Activated CD8-positive, alpha-beta T cell treated with anti-CD3 and anti-CD28 coated beads for 36 hours (primary cell): ENCODE measurements around the gene TRAK1. TPM values are rescaled to one million over a fixed set of nuclear protein-coding genes. Genes with fewer than 3 reads are reported as not detected.

Experiments
- ATAC-seq: fragments of 200-7000 bp; cut with Tn5 transposase; one replicate; pipeline ENCODE4 v1.10.0; 2021; ENCODE audit warnings: mild to moderate bottlenecking, moderate library complexity
- CTCF ChIA-PET: fragments of 350-600 bp; sonication (Branson Sonifier 250); formaldehyde crosslinking; loops from one replicate; lab custom pipeline; 2021; ENCODE audit warnings: antibody characterized with exemption; lab: Charles Lee
- POLR2A ChIA-PET: fragments of 350-600 bp; sonication (Branson Sonifier 250); formaldehyde crosslinking; loops from one replicate; lab custom pipeline; 2021; ENCODE audit warnings: antibody characterized with exemption; lab: Charles Lee
- DNase-seq: peaks from one replicate; pipeline ENCODE4 v3.0.0-alpha.2; 2020
- H3K27ac Mint-ChIP-seq: one replicate; pipeline ENCODE4 v1.8.0; 2021; ENCODE audit warnings: mild to moderate bottlenecking, mixed read lengths
- H3K27me3 Mint-ChIP-seq: one replicate; pipeline ENCODE4 v1.8.0; 2021; ENCODE audit warnings: mixed read lengths
- H3K36me3 Mint-ChIP-seq: one replicate; pipeline ENCODE4 v1.8.0; 2021; ENCODE audit warnings: low read depth, mixed read lengths
- H3K4me1 Mint-ChIP-seq: one replicate; pipeline ENCODE4 v1.8.0; 2021; ENCODE audit warnings: low read depth, mixed read lengths
- H3K4me3 Mint-ChIP-seq: one replicate; pipeline ENCODE4 v1.8.0; 2021; ENCODE audit warnings: mild to moderate bottlenecking, moderate library complexity, mixed read lengths
- H3K9me3 Mint-ChIP-seq: one replicate; pipeline ENCODE4 v1.8.0; 2021; ENCODE audit warnings: mixed read lengths
- intact Hi-C: fragments of 100-400 bp; cut with micrococcal nuclease; formaldehyde crosslinking; loops from one replicate; pipeline ENCODE4 v1.10.0; 2022
- total RNA-seq, 2 experiments: library from RNA; stranded (reverse); gene quantifications; one replicate each; pipeline ENCODE4 v1.2.3, GENCODE V29; 2021
- TF ChIP-seq, protein P1 (sequence below): fragments of 200-600 bp; IDR thresholded peaks from one replicate; pipeline ENCODE4 v1.8.0; 2022; ENCODE audit warnings: antibody characterized with exemption, mild to moderate bottlenecking

Gene TRAK1
- total RNA-seq, 2 experiments from 2014 or later: 24.1 to 24.3 TPM

DNA sequence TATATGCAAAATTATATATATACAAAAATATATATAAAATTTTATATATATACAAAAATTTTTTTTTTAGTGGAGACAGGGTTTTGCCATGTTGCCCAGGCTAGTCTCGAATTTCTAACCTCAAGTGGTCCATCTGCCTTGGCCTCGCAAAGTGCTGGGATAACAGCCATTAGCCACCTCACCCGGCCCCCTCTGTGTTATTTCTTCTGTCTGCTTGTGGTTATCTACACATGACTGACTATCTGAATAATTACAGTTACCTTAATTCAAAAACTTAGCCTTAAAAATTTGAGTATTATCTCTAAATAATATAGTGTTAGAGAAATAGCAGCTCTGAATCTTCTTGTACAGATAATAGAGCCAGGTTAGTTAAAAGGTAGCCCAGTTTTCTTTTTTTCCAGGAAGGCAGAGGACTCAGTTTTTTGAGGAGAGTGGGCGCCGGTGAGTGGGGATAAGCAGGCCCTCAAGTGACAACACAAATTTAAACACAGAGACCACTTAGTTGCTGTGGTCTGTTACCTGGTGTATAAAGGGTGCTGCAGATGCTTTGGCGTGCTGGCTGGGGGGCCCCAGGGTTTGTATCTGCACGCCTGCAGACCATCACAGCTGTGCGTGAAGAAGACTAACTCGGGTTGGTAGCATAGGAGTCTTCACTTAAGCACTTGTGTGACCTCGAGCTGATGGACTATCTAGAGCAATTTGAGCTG is 83.7 kb downstream of the TRAK1 start:
- TF ChIP-seq, protein P1, sequence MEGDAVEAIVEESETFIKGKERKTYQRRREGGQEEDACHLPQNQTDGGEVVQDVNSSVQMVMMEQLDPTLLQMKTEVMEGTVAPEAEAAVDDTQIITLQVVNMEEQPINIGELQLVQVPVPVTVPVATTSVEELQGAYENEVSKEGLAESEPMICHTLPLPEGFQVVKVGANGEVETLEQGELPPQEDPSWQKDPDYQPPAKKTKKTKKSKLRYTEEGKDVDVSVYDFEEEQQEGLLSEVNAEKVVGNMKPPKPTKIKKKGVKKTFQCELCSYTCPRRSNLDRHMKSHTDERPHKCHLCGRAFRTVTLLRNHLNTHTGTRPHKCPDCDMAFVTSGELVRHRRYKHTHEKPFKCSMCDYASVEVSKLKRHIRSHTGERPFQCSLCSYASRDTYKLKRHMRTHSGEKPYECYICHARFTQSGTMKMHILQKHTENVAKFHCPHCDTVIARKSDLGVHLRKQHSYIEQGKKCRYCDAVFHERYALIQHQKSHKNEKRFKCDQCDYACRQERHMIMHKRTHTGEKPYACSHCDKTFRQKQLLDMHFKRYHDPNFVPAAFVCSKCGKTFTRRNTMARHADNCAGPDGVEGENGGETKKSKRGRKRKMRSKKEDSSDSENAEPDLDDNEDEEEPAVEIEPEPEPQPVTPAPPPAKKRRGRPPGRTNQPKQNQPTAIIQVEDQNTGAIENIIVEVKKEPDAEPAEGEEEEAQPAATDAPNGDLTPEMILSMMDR: no peak
- H3K36me3 Mint-ChIP-seq: peaks cover 3% of the 10 kb centered on the region
- intact Hi-C loops: no loop called here
- DNase-seq (no peak), ATAC-seq (no peak)
- H3K27me3 Mint-ChIP-seq: no peaks in the 10 kb centered on the region
- H3K27ac Mint-ChIP-seq: no peak overlapping the region
- H3K4me3 Mint-ChIP-seq: no peak overlapping the region
- ChIA-PET CTCF (interaction anchor here (1.0 to 3.8 kb wide), 4 partner anchors 15 to 18 kb away, joined by 3 to 22 read pairs (median 4); no protein-coding TSS in a partner anchor), POLR2A (no interaction called here)
- H3K4me1 Mint-ChIP-seq: peaks cover 31% of the 10 kb centered on the region
- no peaks in the 10 kb centered on the region for H3K9me3 Mint-ChIP-seq

DNA sequence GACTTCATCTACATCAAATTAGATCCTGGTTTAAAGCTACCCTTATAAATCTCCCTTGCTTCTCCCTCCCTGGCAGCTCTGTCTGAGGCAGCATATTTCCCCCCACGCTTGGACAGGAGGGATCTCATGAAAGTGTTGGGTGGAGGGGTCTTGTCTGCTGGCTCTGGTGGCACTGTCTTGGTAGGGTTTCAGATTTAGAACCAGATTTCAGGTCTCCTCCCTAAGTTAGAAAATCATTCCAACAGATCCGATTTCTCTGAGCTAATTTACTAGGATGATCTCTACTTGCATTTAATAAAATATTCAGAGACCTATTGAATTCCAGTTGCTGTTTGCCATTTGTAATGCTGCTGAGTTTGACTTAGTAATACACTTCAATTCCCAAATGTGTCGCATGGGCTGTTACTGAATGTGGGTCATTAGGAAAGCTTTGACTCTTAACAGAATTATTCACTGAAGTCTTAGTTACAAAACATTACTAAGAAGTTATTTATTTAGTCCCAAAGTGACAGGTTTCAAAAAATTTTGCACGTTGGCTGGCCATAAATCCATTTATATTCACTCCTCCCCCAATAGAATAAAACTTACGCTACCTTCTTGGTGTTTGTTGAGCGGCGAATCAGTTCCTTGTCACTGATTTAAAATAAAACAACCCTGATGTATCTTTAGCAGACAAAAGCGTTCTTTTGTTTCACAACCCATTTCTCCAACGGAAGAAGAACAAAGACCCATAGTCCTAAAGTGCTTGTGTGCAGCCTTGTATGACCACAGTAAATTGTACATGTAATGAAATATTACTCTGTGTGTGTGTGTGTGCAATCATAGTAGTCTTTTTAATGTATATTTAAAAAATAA is 84.5 kb downstream of the TRAK1 start:
- no peak for DNase-seq
- intact Hi-C loops: no loop called here
- ChIA-PET CTCF (interaction anchor here (0.7 to 3.8 kb wide), 4 partner anchors 14 to 72 kb away, joined by 3 to 22 read pairs (median 3); no protein-coding TSS in a partner anchor), POLR2A (no interaction called here)
- Mint-ChIP-seq H3K4me3 (no peak overlapping the region), H3K9me3 (no peaks in the 10 kb centered on the region), H3K27me3 (no peaks in the 10 kb centered on the region), H3K36me3 (peaks cover 3% of the 10 kb centered on the region), H3K4me1 (peaks cover 31% of the 10 kb centered on the region), H3K27ac (no peak overlapping the region)
- no peak for ATAC-seq
- TF ChIP-seq, protein P1: no peak

DNA sequence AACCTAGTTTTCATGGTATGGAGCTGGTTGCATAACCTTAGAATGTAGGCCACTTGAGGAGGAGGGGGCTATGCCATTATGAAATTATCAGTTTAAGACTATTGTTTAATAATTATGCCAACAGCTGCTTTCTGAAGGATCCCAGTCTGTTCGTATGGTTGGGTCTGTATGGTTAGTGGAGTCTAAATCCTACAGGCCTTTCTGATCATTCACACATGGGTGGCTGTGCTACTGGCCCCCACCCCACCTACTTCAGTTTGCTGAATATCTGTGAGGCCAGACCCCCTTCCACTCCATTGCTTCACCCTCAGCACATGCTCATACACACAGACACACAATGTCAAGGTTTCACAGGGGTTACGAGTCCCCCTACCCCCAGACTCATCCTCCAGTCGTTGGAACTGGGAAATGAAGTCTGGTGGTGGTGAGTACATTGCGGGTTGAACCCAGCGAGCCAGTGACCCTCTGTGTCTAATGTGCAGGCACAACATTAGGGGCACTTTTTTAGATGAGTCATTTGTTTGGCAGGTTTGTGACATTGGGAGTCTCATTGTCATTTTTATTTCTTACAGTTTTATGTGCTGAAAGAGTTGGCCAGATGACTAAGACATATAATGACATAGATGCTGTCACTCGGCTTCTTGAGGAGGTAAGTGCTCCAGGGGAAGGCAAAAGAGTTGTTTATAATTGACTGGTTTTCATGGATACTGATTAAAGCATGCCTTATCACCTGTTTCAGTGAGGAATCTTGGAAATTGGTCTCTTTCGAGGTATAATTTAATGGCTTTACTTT is 85.3 kb downstream of the TRAK1 start:
- TF ChIP-seq, protein P1: no peak
- ChIA-PET CTCF (interaction anchor here (3.8 kb wide), 1 partner anchor 15 kb away, joined by 22 read pairs; no protein-coding TSS in a partner anchor), POLR2A (no interaction called here)
- Mint-ChIP-seq H3K27ac (no peak overlapping the region), H3K36me3 (peaks cover 3% of the 10 kb centered on the region), H3K4me1 (peaks cover 28% of the 10 kb centered on the region), H3K27me3 (no peaks in the 10 kb centered on the region), H3K4me3 (no peak overlapping the region), H3K9me3 (no peaks in the 10 kb centered on the region)
- DNase-seq: no peak
- ATAC-seq: no peak
- intact Hi-C loops: no loop called here

DNA sequence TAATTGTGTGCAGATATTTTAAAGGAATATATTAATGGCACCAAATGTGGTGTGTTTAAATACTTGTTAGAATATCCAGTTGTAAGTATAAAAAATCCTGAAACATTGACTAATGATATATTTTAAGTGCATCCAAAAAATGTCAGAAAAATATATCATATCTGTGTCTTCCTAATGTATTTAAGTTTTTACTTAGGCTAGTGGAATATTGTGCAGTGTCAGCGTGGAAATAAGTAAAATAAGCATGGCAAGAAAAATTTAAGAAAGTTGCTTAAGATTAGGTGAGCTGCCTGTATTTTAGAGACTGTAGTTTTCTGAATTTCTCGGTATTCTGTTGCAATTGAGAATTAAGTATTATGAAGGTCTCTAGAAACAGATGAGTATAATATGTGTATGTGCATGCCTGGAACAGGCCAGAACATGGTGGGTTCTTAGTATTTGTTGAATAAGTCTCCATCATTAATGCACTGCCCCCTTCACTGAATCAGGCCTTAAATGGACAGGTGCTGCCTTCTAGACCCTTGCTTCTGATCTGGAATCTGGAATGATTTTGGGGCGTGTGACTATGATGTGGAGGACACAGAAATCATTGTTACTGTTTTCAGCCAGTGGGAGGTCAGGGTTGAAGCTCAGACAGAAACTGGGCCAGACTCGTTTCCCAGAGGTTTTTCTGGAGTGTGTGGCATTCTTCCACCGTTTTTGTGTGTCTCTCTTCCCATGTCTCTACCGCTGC is 86.1 kb downstream of the TRAK1 start:
- H3K27ac Mint-ChIP-seq: no peak overlapping the region
- TF ChIP-seq, protein P1: no peak
- intact Hi-C loops: no loop called here
- POLR2A ChIA-PET: no interaction called here
- peaks cover 3% of the 10 kb centered on the region for H3K36me3 Mint-ChIP-seq
- CTCF ChIA-PET: interaction anchor here (0.6 to 3.8 kb wide), 3 partner anchors 14 to 70 kb away, joined by 3 to 22 read pairs (median 3); no protein-coding TSS in a partner anchor
- H3K9me3 Mint-ChIP-seq: no peaks in the 10 kb centered on the region
- ATAC-seq (no peak), DNase-seq (no peak)
- H3K27me3 Mint-ChIP-seq: no peaks in the 10 kb centered on the region
- H3K4me3 Mint-ChIP-seq: no peak overlapping the region
- H3K4me1 Mint-ChIP-seq: peaks cover 23% of the 10 kb centered on the region
